ENCODE measurements around the gene RAD21L1. TPM values are rescaled to one million over a fixed set of nuclear protein-coding genes. Genes with fewer than 3 reads are reported as not detected.
"Not testable (repeated sequence)": the region's sequence is repeated elsewhere in the genome, so short reads cannot be mapped to it uniquely, and the experiment has no call there.

Gene RAD21L1
- total RNA-seq, 2 donors from 2014 or later, result not detected

- not testable (repeated sequence) for ATAC-seq; H3K4me3 Mint-ChIP-seq; H3K36me3 Mint-ChIP-seq (ENCODE audit: low read depth); DNase-seq; H3K27ac Mint-ChIP-seq; H3K9me3 ChIP-seq (ENCODE audit: control insufficient read depth, low read length, poor library complexity, severe bottlenecking)
- peaks cover 25% of the 10 kb centered on the region for H3K4me1 Mint-ChIP-seq
- peaks cover 45% of the 10 kb centered on the region for H3K27me3 Mint-ChIP-seq
These were observed 9.1 kb upstream of the RAD21L1 start for GRCh38 chr20:1216527-1217427.

GRCh38 chr20:1222750-1223149, 3.1 kb upstream of the RAD21L1 start:
- not testable (repeated sequence) for DNase-seq; H3K36me3 Mint-ChIP-seq (ENCODE audit: low read depth); ATAC-seq; H3K4me3 Mint-ChIP-seq; H3K4me1 Mint-ChIP-seq; H3K27ac Mint-ChIP-seq; H3K9me3 ChIP-seq (ENCODE audit: control insufficient read depth, low read length, poor library complexity, severe bottlenecking)
- peaks cover 17% of the 10 kb centered on the region for H3K27me3 Mint-ChIP-seq

- H3K9me3 ChIP-seq (ENCODE audit: control insufficient read depth, low read length, poor library complexity, severe bottlenecking), result no peaks in the 10 kb centered on the region
- no peak for DNase-seq
- peaks cover 14% of the 10 kb centered on the region for H3K27me3 Mint-ChIP-seq
- no peak overlapping the region for H3K27ac Mint-ChIP-seq
- H3K36me3 Mint-ChIP-seq (ENCODE audit: low read depth), result no peaks in the 10 kb centered on the region
- ATAC-seq, result no peak
- H3K4me3 Mint-ChIP-seq, result no peak overlapping the region
- peaks cover 2% of the 10 kb centered on the region for H3K4me1 Mint-ChIP-seq
These were observed 1.5 kb upstream of the RAD21L1 start for GRCh38 chr20:1224205-1224890.

GRCh38 chr20:1225263-1225782, 521 bp upstream of the RAD21L1 start:
- H3K4me1 Mint-ChIP-seq, result peaks cover 2% of the 10 kb centered on the region
- no peaks in the 10 kb centered on the region for H3K9me3 ChIP-seq (ENCODE audit: control insufficient read depth, low read length, poor library complexity, severe bottlenecking)
- DNase-seq (no peak), ATAC-seq (no peak)
- no peak overlapping the region for H3K27ac Mint-ChIP-seq
- H3K4me3 Mint-ChIP-seq, result peak overlapping the region; percentile 68
- peaks cover 17% of the 10 kb centered on the region for H3K27me3 Mint-ChIP-seq
- no peaks in the 10 kb centered on the region for H3K36me3 Mint-ChIP-seq (ENCODE audit: low read depth)

GRCh38 chr20:1229541-1229940, 3.7 kb downstream of the RAD21L1 start:
- no peaks in the 10 kb centered on the region for H3K4me1 Mint-ChIP-seq
- H3K4me3 Mint-ChIP-seq, result no peak overlapping the region
- no peaks in the 10 kb centered on the region for H3K9me3 ChIP-seq (ENCODE audit: control insufficient read depth, low read length, poor library complexity, severe bottlenecking)
- ATAC-seq (no peak), DNase-seq (no peak)
- H3K36me3 Mint-ChIP-seq (ENCODE audit: low read depth), result no peaks in the 10 kb centered on the region
- H3K27me3 Mint-ChIP-seq, result peaks cover 17% of the 10 kb centered on the region
- H3K27ac Mint-ChIP-seq, result no peak overlapping the region

- ATAC-seq, result no peak
- H3K9me3 ChIP-seq (ENCODE audit: control insufficient read depth, low read length, poor library complexity, severe bottlenecking), result no peaks in the 10 kb centered on the region
- no peak for DNase-seq
- H3K36me3 Mint-ChIP-seq (ENCODE audit: low read depth), result peaks cover 4% of the 10 kb centered on the region
- H3K4me1 Mint-ChIP-seq, result no peaks in the 10 kb centered on the region
- no peak overlapping the region for H3K27ac Mint-ChIP-seq
- peaks cover 19% of the 10 kb centered on the region for H3K27me3 Mint-ChIP-seq
- H3K4me3 Mint-ChIP-seq, result no peak overlapping the region
These were observed 6.7 kb downstream of the RAD21L1 start for GRCh38 chr20:1232286-1233111.

- ATAC-seq, result no peak
These were observed 14.7 kb downstream of the RAD21L1 start for GRCh38 chr20:1240549-1240948.

GRCh38 chr20:1241456-1241855, 15.6 kb downstream of the RAD21L1 start:
- no peaks in the 10 kb centered on the region for H3K4me1 Mint-ChIP-seq
- ATAC-seq (no peak), DNase-seq (no peak)
- no peak overlapping the region for H3K27ac Mint-ChIP-seq
- peaks cover 33% of the 10 kb centered on the region for H3K27me3 Mint-ChIP-seq
- no peak overlapping the region for H3K4me3 Mint-ChIP-seq
- no peaks in the 10 kb centered on the region for H3K36me3 Mint-ChIP-seq (ENCODE audit: low read depth)
- H3K9me3 ChIP-seq (ENCODE audit: control insufficient read depth, low read length, poor library complexity, severe bottlenecking), result no peaks in the 10 kb centered on the region

More at GRCh38 chr20:1240549-1240948, 14.7 kb downstream of the RAD21L1 start:
- no peak overlapping the region for H3K27ac Mint-ChIP-seq
- DNase-seq, result no peak
- H3K9me3 ChIP-seq (ENCODE audit: control insufficient read depth, low read length, poor library complexity, severe bottlenecking), result no peaks in the 10 kb centered on the region
- H3K4me3 Mint-ChIP-seq, result no peak overlapping the region
- H3K36me3 Mint-ChIP-seq (ENCODE audit: low read depth), result peaks cover 4% of the 10 kb centered on the region
- no peaks in the 10 kb centered on the region for H3K4me1 Mint-ChIP-seq
- H3K27me3 Mint-ChIP-seq, result peaks cover 34% of the 10 kb centered on the region

GRCh38 chr20:1242099-1242498, 16.3 kb downstream of the RAD21L1 start:
- H3K27ac Mint-ChIP-seq, result no peak overlapping the region

GRCh38 chr20:1242530-1242929, 16.7 kb downstream of the RAD21L1 start:
- H3K27ac Mint-ChIP-seq, result no peak overlapping the region
- DNase-seq, result no peak
- ATAC-seq, result no peak
- H3K9me3 ChIP-seq (ENCODE audit: control insufficient read depth, low read length, poor library complexity, severe bottlenecking), result no peaks in the 10 kb centered on the region
- H3K4me3 Mint-ChIP-seq, result no peak overlapping the region
- peaks cover 33% of the 10 kb centered on the region for H3K27me3 Mint-ChIP-seq
- no peaks in the 10 kb centered on the region for H3K4me1 Mint-ChIP-seq
- no peaks in the 10 kb centered on the region for H3K36me3 Mint-ChIP-seq (ENCODE audit: low read depth)

More at GRCh38 chr20:1242099-1242498, 16.3 kb downstream of the RAD21L1 start:
- Mint-ChIP-seq H3K36me3 (ENCODE audit: low read depth) (no peaks in the 10 kb centered on the region), H3K27me3 (peaks cover 33% of the 10 kb centered on the region), H3K4me1 (no peaks in the 10 kb centered on the region), H3K4me3 (no peak overlapping the region)
- H3K9me3 ChIP-seq (ENCODE audit: control insufficient read depth, low read length, poor library complexity, severe bottlenecking), result no peaks in the 10 kb centered on the region
- no peak for ATAC-seq
- DNase-seq, result no peak

GRCh38 chr20:1245578-1245977, 19.7 kb downstream of the RAD21L1 start:
- H3K9me3 ChIP-seq (ENCODE audit: control insufficient read depth, low read length, poor library complexity, severe bottlenecking), result no peaks in the 10 kb centered on the region
- Mint-ChIP-seq H3K27ac (no peak overlapping the region), H3K4me1 (no peaks in the 10 kb centered on the region), H3K27me3 (peaks cover 27% of the 10 kb centered on the region), H3K4me3 (no peak overlapping the region), H3K36me3 (ENCODE audit: low read depth) (no peaks in the 10 kb centered on the region)
- no peak for DNase-seq
- no peak for ATAC-seq

- Mint-ChIP-seq H3K27ac (no peak overlapping the region), H3K4me3 (no peak overlapping the region), H3K27me3 (peaks cover 19% of the 10 kb centered on the region), H3K4me1 (peaks cover 2% of the 10 kb centered on the region), H3K36me3 (ENCODE audit: low read depth) (peaks cover 2% of the 10 kb centered on the region)
- no peaks in the 10 kb centered on the region for H3K9me3 ChIP-seq (ENCODE audit: control insufficient read depth, low read length, poor library complexity, severe bottlenecking)
- ATAC-seq (no peak), DNase-seq (no peak)
These were observed 21.8 kb downstream of the RAD21L1 start for GRCh38 chr20:1247689-1248088.

- H3K27ac Mint-ChIP-seq; H3K4me3 Mint-ChIP-seq; ATAC-seq; H3K9me3 ChIP-seq (ENCODE audit: control insufficient read depth, low read length, poor library complexity, severe bottlenecking); DNase-seq; H3K36me3 Mint-ChIP-seq (ENCODE audit: low read depth); H3K4me1 Mint-ChIP-seq: not testable (repeated sequence)
- peaks cover 20% of the 10 kb centered on the region for H3K27me3 Mint-ChIP-seq
These were observed 24.4 kb downstream of the RAD21L1 start for GRCh38 chr20:1250282-1250681.

Measured in T-helper 17 cell (primary cell).